Measurements from ENCODE around the gene UNKL. TPM values are rescaled to one million over a fixed set of nuclear protein-coding genes. Genes with fewer than 3 reads are reported as not detected.

Gene UNKL
- total RNA-seq, 2 donors from 2014 or later, result 46.4 to 48.3 TPM

DNA sequence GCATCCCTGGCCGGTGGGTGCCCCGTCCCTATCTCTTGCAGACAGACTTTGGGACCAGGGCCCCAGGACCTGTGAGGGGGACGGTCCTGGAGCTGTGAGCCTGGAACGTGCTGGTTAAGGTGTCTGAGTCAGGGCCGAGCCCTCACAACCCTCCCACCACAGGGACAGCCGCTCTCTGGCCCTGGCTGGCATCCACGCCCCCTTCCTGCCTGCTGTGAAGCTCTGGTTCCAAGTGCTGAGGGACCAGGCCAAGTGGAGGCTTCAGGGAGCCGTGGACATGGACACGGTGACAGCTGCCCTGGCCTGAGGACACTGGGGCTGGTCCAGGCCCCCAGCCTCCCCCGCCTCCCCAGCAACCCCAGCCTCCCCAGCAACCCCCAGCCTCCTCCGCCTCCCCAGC lies 69.4 kb downstream of the UNKL start:
- no peaks in the 10 kb centered on the region for H3K4me1 ChIP-seq (ENCODE audit: control insufficient read depth, insufficient read depth, low read length)
- TF ChIP-seq, protein P1, sequence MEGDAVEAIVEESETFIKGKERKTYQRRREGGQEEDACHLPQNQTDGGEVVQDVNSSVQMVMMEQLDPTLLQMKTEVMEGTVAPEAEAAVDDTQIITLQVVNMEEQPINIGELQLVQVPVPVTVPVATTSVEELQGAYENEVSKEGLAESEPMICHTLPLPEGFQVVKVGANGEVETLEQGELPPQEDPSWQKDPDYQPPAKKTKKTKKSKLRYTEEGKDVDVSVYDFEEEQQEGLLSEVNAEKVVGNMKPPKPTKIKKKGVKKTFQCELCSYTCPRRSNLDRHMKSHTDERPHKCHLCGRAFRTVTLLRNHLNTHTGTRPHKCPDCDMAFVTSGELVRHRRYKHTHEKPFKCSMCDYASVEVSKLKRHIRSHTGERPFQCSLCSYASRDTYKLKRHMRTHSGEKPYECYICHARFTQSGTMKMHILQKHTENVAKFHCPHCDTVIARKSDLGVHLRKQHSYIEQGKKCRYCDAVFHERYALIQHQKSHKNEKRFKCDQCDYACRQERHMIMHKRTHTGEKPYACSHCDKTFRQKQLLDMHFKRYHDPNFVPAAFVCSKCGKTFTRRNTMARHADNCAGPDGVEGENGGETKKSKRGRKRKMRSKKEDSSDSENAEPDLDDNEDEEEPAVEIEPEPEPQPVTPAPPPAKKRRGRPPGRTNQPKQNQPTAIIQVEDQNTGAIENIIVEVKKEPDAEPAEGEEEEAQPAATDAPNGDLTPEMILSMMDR (conservative IDR thresholded peaks at IDR 0.05), result no peak
- H3K4me3 ChIP-seq (ENCODE audit: low read length), result no peak overlapping the region
- Mint-ChIP-seq H3K9me3 (no peaks in the 10 kb centered on the region), H3K4me3 (no peak overlapping the region), H3K4me1 (no peaks in the 10 kb centered on the region), H3K27me3 (ENCODE audit: insufficient read depth) (no peaks in the 10 kb centered on the region), H3K27ac (no peak overlapping the region), H3K36me3 (ENCODE audit: low read depth) (peaks cover 7% of the 10 kb centered on the region)
- no peak for DNase-seq
- peaks cover 16% of the 10 kb centered on the region for H3K36me3 ChIP-seq (ENCODE audit: control insufficient read depth, insufficient read depth, low read length)
- WGBS, 2 experiments (ENCODE audit: insufficient coverage in 1 of 2, insufficient read length in 1 of 2), result 73 to 93% methylated on average over 2 to 9 of the region's 11 CpGs
- no peaks in the 10 kb centered on the region for H3K9me3 ChIP-seq (ENCODE audit: control insufficient read depth, low read length)
- H3K27me3 ChIP-seq (ENCODE audit: control insufficient read depth, insufficient read depth, low read length, poor library complexity, severe bottlenecking), result peaks cover 22% of the 10 kb centered on the region
- no peak overlapping the region for H3K9ac ChIP-seq (ENCODE audit: extremely low read depth, low read length, poor library complexity, severe bottlenecking)
- no peak overlapping the region for H3K27ac ChIP-seq (ENCODE audit: low read depth, low read length)

DNA sequence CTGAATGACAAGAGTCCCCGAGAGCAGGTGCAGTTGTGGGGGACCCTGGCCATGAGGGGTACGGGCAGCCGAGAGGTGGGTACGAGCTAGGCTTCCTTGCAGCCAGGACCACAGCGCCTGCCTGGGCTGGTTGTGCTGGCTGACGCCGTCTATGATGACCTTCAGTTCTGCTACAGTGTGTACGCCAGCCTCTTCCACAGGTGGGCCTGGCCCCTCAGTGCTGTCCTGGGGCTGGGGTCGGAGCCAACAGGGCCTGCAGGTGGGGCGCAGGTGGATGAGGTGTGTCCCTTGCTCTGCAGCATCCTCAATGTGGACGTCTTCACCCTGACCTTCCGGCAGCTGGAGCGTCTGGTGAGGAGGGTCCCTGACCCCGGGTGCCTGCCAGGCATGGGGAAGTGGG lies 70.0 kb downstream of the UNKL start:
- TF ChIP-seq, protein P1 (conservative IDR thresholded peaks at IDR 0.05), result no peak
- no peaks in the 10 kb centered on the region for H3K4me1 ChIP-seq (ENCODE audit: control insufficient read depth, insufficient read depth, low read length)
- Mint-ChIP-seq H3K9me3 (no peaks in the 10 kb centered on the region), H3K27ac (no peak overlapping the region), H3K36me3 (ENCODE audit: low read depth) (peaks cover 4% of the 10 kb centered on the region), H3K4me3 (no peak overlapping the region), H3K4me1 (no peaks in the 10 kb centered on the region), H3K27me3 (ENCODE audit: insufficient read depth) (no peaks in the 10 kb centered on the region)
- H3K27me3 ChIP-seq (ENCODE audit: control insufficient read depth, insufficient read depth, low read length, poor library complexity, severe bottlenecking), result peaks cover 22% of the 10 kb centered on the region
- 90 to 94% methylated on average over 12 to 14 of the region's 14 CpGs for WGBS, 2 experiments (ENCODE audit: insufficient coverage in 1 of 2, insufficient read length in 1 of 2)
- no peak overlapping the region for H3K27ac ChIP-seq (ENCODE audit: low read depth, low read length)
- no peak overlapping the region for H3K9ac ChIP-seq (ENCODE audit: extremely low read depth, low read length, poor library complexity, severe bottlenecking)
- H3K9me3 ChIP-seq (ENCODE audit: control insufficient read depth, low read length), result no peaks in the 10 kb centered on the region
- no peak for DNase-seq
- H3K36me3 ChIP-seq (ENCODE audit: control insufficient read depth, insufficient read depth, low read length), result peaks cover 11% of the 10 kb centered on the region
- H3K4me3 ChIP-seq (ENCODE audit: low read length), result no peak overlapping the region

DNA sequence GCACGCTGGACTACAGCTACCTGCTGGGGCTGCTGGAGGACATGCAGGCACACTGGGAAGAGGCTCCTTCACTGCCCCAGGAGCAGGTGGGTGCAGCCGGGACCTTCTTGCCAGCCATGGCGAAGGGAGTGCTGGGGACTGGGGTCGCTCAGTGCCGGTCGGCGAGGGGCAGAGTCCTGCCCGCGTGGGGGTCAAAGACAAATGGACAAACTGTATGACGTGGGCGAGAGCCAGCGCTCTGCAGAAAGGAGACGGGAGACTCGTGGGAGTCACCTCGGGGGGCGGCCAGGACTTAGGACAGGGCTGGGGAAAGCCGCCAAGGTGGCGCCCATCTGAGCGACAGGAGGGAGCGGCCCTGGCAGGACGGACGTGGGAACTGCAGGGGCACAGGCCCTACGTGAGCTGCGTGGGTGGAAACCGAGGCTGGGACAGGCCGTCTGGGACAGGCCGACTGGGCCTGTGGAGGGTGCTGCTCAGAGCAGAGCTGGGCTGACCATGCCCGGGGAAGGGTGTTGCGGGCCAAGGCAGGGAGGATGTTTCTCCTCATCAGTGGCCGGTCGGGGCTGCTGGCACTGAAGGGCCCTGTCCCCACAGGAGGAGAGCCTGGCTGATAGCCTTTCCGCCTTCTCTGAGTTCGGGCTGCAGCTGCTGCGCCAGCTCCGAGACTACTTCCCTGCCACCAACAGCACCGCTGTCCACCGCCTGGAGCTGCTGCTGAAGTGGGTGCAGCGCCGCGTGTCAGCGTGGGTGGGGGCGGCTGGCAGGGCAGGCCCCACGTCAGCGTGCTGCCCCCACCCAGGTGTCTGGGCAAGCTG lies 70.9 kb downstream of the UNKL start:
- no peaks in the 10 kb centered on the region for H3K36me3 Mint-ChIP-seq (ENCODE audit: low read depth)
- peaks cover 2% of the 10 kb centered on the region for H3K36me3 ChIP-seq (ENCODE audit: control insufficient read depth, insufficient read depth, low read length)
- 47 to 50% methylated on average over 39 to 44 of the region's 44 CpGs for WGBS, 2 experiments (ENCODE audit: insufficient coverage in 1 of 2, insufficient read length in 1 of 2)
- H3K9me3 ChIP-seq (ENCODE audit: control insufficient read depth, low read length), result no peaks in the 10 kb centered on the region
- no peaks in the 10 kb centered on the region for H3K4me1 ChIP-seq (ENCODE audit: control insufficient read depth, insufficient read depth, low read length)
- TF ChIP-seq, protein P1 (conservative IDR thresholded peaks at IDR 0.05), result no peak
- no peak overlapping the region for H3K27ac Mint-ChIP-seq
- no peak overlapping the region for H3K9ac ChIP-seq (ENCODE audit: extremely low read depth, low read length, poor library complexity, severe bottlenecking)
- H3K4me3 Mint-ChIP-seq, result peak overlapping the region; percentile 43
- no peaks in the 10 kb centered on the region for H3K4me1 Mint-ChIP-seq
- H3K27me3 ChIP-seq (ENCODE audit: control insufficient read depth, insufficient read depth, low read length, poor library complexity, severe bottlenecking), result peaks cover 22% of the 10 kb centered on the region
- H3K27ac ChIP-seq (ENCODE audit: low read depth, low read length), result no peak overlapping the region
- DNase-seq, result no peak
- H3K4me3 ChIP-seq (ENCODE audit: low read length), result peak overlapping the region; percentile 71
- no peaks in the 10 kb centered on the region for H3K27me3 Mint-ChIP-seq (ENCODE audit: insufficient read depth)
- no peaks in the 10 kb centered on the region for H3K9me3 Mint-ChIP-seq

All from endodermal cell (in vitro differentiated cells).